Activated CD8-positive, alpha-beta memory T cell treated with anti-CD3 and anti-CD28 coated beads, Interleukin-2, amount 50 U/mL, for 24 hours (primary cell): ENCODE results near the gene CLK4.
"Not testable (repeated sequence)": the region's sequence is repeated elsewhere in the genome, so short reads cannot be mapped to it uniquely, and the experiment has no call there.

Experiments
- DNase-seq: peaks from one replicate; pipeline ENCODE4 v3.0.0-alpha.2; 2020; ENCODE audit errors: extremely low read depth

Gene CLK4

DNA sequence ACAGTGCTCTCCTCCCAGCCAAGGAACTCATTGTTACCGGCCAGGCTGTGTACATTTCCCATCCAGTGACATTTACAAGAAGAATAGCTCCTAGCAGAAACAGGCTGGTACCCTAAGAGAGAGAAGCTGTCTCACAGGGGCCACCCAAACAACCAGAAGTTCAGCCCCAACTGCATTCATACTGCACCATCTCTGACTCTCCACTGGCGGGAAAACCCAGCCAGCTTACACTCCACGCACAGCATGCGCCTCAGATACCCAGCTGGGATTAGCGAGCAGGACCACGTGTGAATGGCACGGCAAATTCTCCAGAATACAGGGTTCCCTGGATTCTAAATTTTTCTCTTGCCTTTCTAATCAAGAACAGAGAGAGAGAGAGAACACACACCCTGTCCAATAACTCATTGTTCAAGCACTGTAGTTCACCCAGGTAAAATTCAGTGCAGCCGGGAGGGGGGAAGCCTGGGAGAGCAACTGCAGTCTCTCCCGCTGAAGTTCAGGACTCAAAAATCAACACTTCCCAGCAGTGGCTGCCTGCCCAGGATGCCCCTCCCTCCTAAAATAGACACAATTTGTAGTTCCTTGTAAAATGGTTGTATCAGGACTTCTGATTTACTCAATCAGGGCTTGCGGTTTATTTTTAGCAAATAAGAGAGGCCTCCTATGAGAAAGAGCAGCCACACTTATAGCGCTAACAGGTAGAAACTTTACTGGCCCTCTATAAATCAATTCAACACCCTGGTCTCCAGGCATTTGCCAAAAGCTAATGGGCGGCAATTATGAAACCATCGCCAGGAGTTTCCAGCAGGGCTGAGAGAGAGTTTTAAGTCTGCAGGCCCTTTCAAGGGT lies 38.9 kb downstream of the CLK4 start:
- DNase-seq, result no peak

DNA sequence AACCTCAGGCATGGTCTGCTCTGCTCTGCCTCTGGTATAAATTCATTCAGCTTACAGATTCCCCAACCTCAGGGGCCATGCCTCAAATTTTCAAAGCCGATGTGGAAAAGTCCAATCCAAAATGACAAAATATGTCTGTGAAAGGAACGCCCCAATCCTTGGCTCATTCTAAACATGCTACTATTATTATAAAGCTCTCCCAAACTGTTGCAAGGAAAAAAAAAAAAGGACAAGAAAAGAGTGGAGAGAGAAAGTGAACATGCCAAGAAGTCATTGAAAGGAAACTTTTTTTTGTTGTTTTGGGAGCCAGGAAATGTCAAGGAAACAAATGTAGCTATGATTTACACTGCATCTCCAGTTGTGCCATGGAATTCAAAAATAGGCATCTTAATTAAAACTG lies 40.5 kb downstream of the CLK4 start:
- no peak for DNase-seq

DNA sequence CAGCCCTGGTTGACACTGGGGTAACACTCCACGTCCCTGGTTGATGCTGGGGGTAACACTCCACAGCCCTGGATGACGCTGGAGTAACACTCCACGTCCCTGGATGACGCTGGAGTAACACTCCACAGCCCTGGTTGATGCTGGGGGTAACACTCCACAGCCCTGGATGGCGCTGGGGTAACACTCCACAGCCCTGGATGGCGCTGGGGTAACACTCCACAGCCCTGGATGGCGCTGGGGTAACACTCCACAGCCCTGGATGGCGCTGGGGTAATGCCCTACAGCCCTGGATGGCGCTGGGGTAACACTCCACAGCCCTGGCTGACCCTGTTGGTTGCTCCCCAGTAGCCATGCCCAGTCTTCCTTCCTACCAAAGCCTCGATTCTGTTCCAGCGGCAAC lies 41.4 kb downstream of the CLK4 start:
- DNase-seq, result not testable (repeated sequence)

- DNase-seq, result no peak
Observed at GRCh38 chr5:178583279-178583678, 43.6 kb downstream of the CLK4 start.

DNA sequence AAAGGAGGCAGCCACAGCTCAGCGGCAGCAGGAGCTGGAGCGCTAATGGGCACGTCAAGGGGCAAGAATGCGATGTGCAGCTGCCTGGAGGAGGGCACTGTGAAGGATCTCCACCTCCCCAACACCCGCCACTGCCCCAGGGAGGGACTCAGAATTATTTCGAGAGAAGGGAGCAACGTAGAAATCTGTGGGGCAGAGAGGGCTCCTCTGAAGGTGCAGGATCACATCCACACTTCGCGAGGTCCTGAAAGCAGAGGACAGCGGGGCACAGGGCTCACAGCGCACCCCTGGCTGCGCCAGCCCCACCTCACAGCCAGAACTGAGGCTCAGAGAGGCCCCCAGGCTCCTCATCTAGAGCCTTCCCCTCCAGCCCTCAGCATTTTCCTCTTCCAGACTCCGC lies 44.6 kb downstream of the CLK4 start:
- no peak for DNase-seq

DNA sequence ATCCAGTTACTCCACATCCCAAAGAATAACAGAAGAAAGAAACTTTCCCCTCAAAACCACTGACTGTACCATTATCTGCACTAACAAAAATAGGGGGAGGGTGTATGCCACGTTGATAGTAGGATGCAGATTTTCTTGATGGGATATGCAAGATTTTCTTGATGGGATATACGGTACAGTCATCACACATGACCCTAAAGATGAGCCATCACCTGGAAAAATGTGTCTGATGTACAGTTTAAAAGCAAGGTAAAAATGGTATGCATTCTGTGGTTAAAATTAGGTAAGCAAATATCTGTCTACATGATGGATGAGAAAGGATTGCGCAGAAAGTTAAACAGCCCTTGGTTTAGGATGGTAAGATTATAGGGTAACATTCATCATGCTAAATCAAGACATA lies 45.2 kb downstream of the CLK4 start:
- DNase-seq, result no peak

GRCh38 chr5:178580271-178580955 lies 46.4 kb downstream of the CLK4 start:
- DNase-seq, result no peak

GRCh38 chr5:178577944-178578343 lies 48.9 kb downstream of the CLK4 start:
- DNase-seq, result no peak

- DNase-seq, result no peak
Observed at GRCh38 chr5:178577376-178577839, 49.4 kb downstream of the CLK4 start.

- DNase-seq, result no peak
Observed at GRCh38 chr5:178576591-178577351, 50.1 kb downstream of the CLK4 start.

DNA sequence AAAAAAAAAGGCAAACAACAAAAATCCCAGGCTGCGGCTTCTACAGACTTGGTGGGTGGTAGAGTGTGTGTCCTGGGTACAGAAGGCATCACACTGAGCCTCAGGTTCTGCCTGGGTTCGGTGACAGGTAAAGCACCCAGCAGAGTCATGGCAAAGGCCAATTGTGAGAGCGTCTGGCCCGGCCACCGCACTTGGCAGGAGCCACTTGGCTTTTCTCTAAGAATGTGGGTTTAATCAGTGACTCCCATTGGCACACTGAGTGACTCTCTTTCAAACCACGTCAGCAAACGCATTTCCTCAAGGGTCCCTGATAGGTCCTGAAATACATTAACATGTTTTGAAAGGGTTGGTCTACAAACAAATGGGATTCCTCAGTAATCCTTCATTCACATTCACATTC lies 53.6 kb downstream of the CLK4 start:
- no peak for DNase-seq

GRCh38 chr5:178572617-178573016 lies 54.2 kb downstream of the CLK4 start:
- DNase-seq, result no peak

DNA sequence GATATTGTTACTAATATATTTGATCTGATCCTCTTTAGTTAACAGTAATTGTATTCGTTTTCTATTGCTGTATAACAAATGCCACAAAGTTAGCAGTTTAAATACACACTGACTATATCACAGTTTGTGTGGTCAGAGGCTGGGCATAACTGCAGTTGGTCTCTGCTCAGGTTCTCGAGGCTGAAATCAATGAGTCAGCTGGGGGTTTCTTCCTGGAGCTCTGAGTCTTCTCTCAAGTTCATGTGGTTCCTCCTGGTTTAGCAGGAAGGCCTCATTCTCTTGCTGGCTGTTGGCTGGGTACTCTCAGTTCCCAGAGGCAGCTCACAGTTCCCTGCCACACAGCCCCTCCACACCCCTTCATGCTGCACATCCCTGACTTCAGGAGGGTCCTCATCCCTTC lies 57.4 kb downstream of the CLK4 start:
- DNase-seq, result no peak

DNA sequence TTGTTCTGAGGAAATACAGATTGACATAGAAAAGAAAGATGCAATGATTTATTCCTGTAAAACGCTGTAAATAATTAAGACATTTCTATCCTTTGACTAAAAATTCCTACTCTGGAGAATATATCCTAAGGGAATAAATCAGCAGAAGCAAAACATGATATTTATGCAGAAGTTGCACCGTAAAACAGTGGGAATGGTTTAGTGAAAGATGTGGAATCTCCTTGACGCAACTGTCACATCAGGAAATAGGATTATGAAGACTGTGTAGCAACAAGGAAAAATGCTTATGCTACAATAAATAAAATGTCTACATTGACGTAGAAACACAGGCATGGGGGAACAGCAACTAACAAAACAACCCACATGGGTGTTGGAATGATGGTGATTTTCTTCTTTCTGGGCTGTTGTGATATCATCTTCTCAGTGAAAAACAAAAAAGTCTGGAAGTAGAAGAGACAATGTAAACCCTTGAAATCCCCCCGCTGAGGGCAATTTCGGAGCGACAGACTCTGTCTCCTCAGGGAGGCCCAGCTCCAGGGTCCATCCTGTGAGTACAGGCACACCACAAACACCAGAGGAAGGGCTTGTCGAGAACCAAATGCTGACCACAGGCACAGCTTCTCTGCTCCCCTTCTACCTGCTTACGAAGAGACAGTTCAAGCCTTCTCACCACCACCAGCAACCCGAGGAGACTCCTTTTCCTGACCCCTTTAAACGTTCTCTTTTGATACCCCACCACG lies 61.9 kb downstream of the CLK4 start:
- no peak for DNase-seq

- no peak for DNase-seq
Observed at GRCh38 chr5:178564397-178564796, 62.5 kb downstream of the CLK4 start.

GRCh38 chr5:178563621-178564020 lies 63.2 kb downstream of the CLK4 start:
- no peak for DNase-seq

GRCh38 chr5:178561746-178562264 lies 65.0 kb downstream of the CLK4 start:
- no peak for DNase-seq

GRCh38 chr5:178560911-178561310 lies 65.9 kb downstream of the CLK4 start:
- DNase-seq, result no peak

- no peak for DNase-seq
Observed at GRCh38 chr5:178557416-178557815, 69.4 kb downstream of the CLK4 start.

DNA sequence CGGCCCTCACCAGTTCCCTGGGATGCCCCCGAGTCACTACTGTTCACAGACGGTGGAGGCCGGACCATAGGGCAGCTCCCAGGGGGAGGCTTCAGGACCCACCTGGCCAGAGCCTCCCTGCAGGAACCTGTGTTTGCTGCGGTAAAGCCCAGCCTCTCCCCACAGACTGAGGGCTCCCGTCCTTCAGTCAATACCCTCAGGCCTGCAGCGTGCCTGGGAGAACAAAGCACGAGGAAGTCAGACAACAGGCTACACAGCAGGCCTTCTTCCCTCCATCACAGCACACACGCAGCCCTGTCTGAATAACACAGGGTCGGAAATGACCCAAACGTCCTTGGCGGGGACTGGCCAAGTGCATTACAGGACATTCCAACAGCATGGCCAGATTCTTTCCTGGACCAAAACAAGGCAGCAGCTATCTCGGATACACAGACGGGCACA lies 71.1 kb downstream of the CLK4 start:
- DNase-seq, result no peak

DNA sequence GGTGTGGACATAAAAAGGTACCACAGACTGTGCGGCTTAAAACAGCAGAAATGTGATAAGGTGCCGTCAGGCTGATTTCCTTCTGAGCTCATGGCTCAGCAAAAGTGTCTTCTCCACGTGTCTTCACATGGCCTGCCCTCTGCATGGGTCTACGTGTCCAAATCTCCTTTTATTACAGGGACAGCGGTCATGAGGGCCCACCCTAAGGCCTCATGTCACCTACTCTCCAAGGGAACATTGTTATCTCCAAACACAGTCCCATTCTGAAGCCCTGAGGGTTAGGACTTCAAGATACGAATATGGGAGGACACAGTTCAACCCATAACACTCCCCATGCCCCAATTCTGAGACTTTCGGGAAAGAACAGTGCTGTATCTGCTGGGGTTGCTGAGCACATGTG lies 71.8 kb downstream of the CLK4 start:
- no peak for DNase-seq
